ENCODE data around the gene MAP10. TPM values are rescaled to one million over a fixed set of nuclear protein-coding genes. Genes with fewer than 3 reads are reported as not detected.

The MAP10 gene
- total RNA-seq, 1 experiment from 2014 or later, result 1.2 TPM

- Mint-ChIP-seq H3K27me3 (ENCODE audit: low read depth) (peaks cover 1% of the 10 kb centered on the region; the same call in 1 of the 2 replicates), H3K9me3 (no peaks in the 10 kb centered on the region), H3K36me3 (ENCODE audit: insufficient read depth in 1 of 3, low read depth in 3 of 3) (no peaks in the 10 kb centered on the region), H3K4me3 (no peak overlapping the region), H3K27ac (no peak overlapping the region), H3K4me1 (no peaks in the 10 kb centered on the region)
- Histone ChIP-seq H3K18ac (ENCODE audit: insufficient read length, low read depth, low read length) (no peak overlapping the region), H2BK20ac (ENCODE audit: low read depth, low read length, poor library complexity, severe bottlenecking) (no peak overlapping the region), H2BK120ac (ENCODE audit: low read depth, low read length, poor library complexity, severe bottlenecking) (no peak overlapping the region), H3K79me2 (ENCODE audit: insufficient read depth, low read length) (no peaks in the 10 kb centered on the region), H4K20me1 (ENCODE audit: control insufficient read depth, insufficient read depth, insufficient read length) (no peaks in the 10 kb centered on the region), H3K23ac (ENCODE audit: insufficient read length, low read depth, low read length) (no peak overlapping the region), H3K9ac (ENCODE audit: extremely low read depth, insufficient read length, low read length) (no peak overlapping the region), H2BK15ac (ENCODE audit: low read depth, low read length) (no peak overlapping the region), H3K56ac (ENCODE audit: insufficient read length, low read depth, low read length) (no peak overlapping the region), H2BK12ac (ENCODE audit: insufficient read length, low read depth, low read length) (no peak overlapping the region), H2BK5ac (ENCODE audit: insufficient read length, low read length) (no peak overlapping the region), H2AFZ (ENCODE audit: low read length) (no peak overlapping the region), H3K4me1 (ENCODE audit: insufficient read depth, low read length) (no peaks in the 10 kb centered on the region), H2AK5ac (ENCODE audit: insufficient read length, low read length) (no peak overlapping the region), H3K4ac (ENCODE audit: low read depth, low read length) (no peak overlapping the region), H3K14ac (ENCODE audit: insufficient read depth, low read length) (no peak overlapping the region), H3K79me1 (ENCODE audit: insufficient read depth, low read depth, low read length, poor library complexity, severe bottlenecking) (no peaks in the 10 kb centered on the region), H3K23me2 (ENCODE audit: insufficient read length, low read depth, low read length, poor library complexity, severe bottlenecking) (no peaks in the 10 kb centered on the region), H4K8ac (replicated peaks; ENCODE audit: insufficient read length, low read depth, low read length) (no peak overlapping the region), H3K27me3 (ENCODE audit: insufficient read depth, low read length) (no peaks in the 10 kb centered on the region), H3K4me2 (ENCODE audit: insufficient read depth, insufficient read length, low read length) (no peak overlapping the region), H4K5ac (ENCODE audit: insufficient read length, low read depth, low read length) (no peak overlapping the region), H4K91ac (ENCODE audit: insufficient read length, low read depth, low read length) (no peak overlapping the region), H3T11ph (ENCODE audit: low read length) (no peak overlapping the region), H3K9me3 (ENCODE audit: control insufficient read depth, low read depth, low read length) (no peaks in the 10 kb centered on the region), H3K27ac (ENCODE audit: insufficient read length, low read depth, low read length) (no peak overlapping the region)
- no CpG with 5 or more reads among the region's 1 CpG for WGBS (ENCODE audit: extremely low coverage, insufficient read length, low lambda C conversion rate)
- no peak for DNase-seq
- TF ChIP-seq CTCF (conservative IDR thresholded peaks at IDR 0.05), result no peak
These were observed 11.1 kb downstream of the MAP10 start for GRCh38 chr1:232816324-232816723.
